LoVo (cell line): ENCODE measurements around the gene CAPNS2.

Source experiments
- DNase-seq: peaks from one replicate; pipeline ENCODE4 v3.0.0-alpha.2; 2016; ENCODE audit warnings: low spot score

Gene CAPNS2

GRCh38 chr16:55566432-55567175 is at the start of gene CAPNS2:
CAPNS2 (plus strand) TSS chr16:55566684; CDS start chr16:55566757, 73 bp downstream.
- no peak for DNase-seq

GRCh38 chr16:55521792-55522191 is 44.7 kb upstream of the CAPNS2 start:
- no peak for DNase-seq

- no peak for DNase-seq
Observed at GRCh38 chr16:55526441-55526840, 40.0 kb upstream of the CAPNS2 start.

GRCh38 chr16:55527885-55528284 is 38.6 kb upstream of the CAPNS2 start:
- no peak for DNase-seq

- DNase-seq, result no peak
Observed at GRCh38 chr16:55529018-55529417, 37.5 kb upstream of the CAPNS2 start.

GRCh38 chr16:55530316-55530856 is 36.1 kb upstream of the CAPNS2 start:
- DNase-seq, result peak; percentile 39

GRCh38 chr16:55532227-55532626 is 34.3 kb upstream of the CAPNS2 start:
- DNase-seq, result no peak

GRCh38 chr16:55534756-55535155 is 31.7 kb upstream of the CAPNS2 start:
- no peak for DNase-seq

- no peak for DNase-seq
Observed at GRCh38 chr16:55539049-55539448, 27.4 kb upstream of the CAPNS2 start.

- no peak for DNase-seq
Observed at GRCh38 chr16:55539488-55539887, 27.0 kb upstream of the CAPNS2 start.

GRCh38 chr16:55540221-55540620 is 26.3 kb upstream of the CAPNS2 start:
- DNase-seq, result no peak

- DNase-seq, result no peak
Observed at GRCh38 chr16:55542459-55543082, 23.9 kb upstream of the CAPNS2 start.

- peak; percentile 2 for DNase-seq
Observed at GRCh38 chr16:55543472-55543871, 23.0 kb upstream of the CAPNS2 start.

- no peak for DNase-seq
Observed at GRCh38 chr16:55552621-55553020, 13.9 kb upstream of the CAPNS2 start.

GRCh38 chr16:55555436-55555835 is 11.0 kb upstream of the CAPNS2 start:
- no peak for DNase-seq

- no peak for DNase-seq
Observed at GRCh38 chr16:55557186-55557585, 9.3 kb upstream of the CAPNS2 start.

GRCh38 chr16:55559233-55559632 is 7.3 kb upstream of the CAPNS2 start:
- no peak for DNase-seq

GRCh38 chr16:55559933-55560516 is 6.5 kb upstream of the CAPNS2 start:
- DNase-seq, result no peak

- no peak for DNase-seq
Observed at GRCh38 chr16:55561319-55561848, 5.1 kb upstream of the CAPNS2 start.

- DNase-seq, result no peak
Observed at GRCh38 chr16:55562936-55563335, 3.5 kb upstream of the CAPNS2 start.

- no peak for DNase-seq
Observed at GRCh38 chr16:55563797-55564196, 2.7 kb upstream of the CAPNS2 start.

- DNase-seq, result no peak
Observed at GRCh38 chr16:55565086-55565485, 1.4 kb upstream of the CAPNS2 start.

GRCh38 chr16:55567382-55567781 is 898 bp downstream of the CAPNS2 start:
- DNase-seq, result no peak
